DND-41 (cell line): ENCODE data around the gene CYFIP2.
"Not testable (repeated sequence)": the region's sequence is repeated elsewhere in the genome, so short reads cannot be mapped to it uniquely, and the experiment has no call there.

Experiments
- EZH2 ChIP-seq: IDR thresholded peaks from 3 replicates; pipeline ENCODE4 v1.6.1; 2012; ENCODE audit warnings: borderline replicate concordance, low read depth, mild to moderate bottlenecking, moderate library complexity, low read length, inconsistent platforms; ENCODE audit not compliant: severe bottlenecking
- TF ChIP-seq, protein P1 (sequence below): IDR thresholded peaks from 2 replicates; pipeline ENCODE4 v1.5.1; 2012; ENCODE audit warnings: borderline replicate concordance, low read length, moderate library complexity, mild to moderate bottlenecking; ENCODE audit not compliant: poor library complexity, severe bottlenecking; ENCODE audit errors: extremely low read depth

- TF ChIP-seq, protein P1, sequence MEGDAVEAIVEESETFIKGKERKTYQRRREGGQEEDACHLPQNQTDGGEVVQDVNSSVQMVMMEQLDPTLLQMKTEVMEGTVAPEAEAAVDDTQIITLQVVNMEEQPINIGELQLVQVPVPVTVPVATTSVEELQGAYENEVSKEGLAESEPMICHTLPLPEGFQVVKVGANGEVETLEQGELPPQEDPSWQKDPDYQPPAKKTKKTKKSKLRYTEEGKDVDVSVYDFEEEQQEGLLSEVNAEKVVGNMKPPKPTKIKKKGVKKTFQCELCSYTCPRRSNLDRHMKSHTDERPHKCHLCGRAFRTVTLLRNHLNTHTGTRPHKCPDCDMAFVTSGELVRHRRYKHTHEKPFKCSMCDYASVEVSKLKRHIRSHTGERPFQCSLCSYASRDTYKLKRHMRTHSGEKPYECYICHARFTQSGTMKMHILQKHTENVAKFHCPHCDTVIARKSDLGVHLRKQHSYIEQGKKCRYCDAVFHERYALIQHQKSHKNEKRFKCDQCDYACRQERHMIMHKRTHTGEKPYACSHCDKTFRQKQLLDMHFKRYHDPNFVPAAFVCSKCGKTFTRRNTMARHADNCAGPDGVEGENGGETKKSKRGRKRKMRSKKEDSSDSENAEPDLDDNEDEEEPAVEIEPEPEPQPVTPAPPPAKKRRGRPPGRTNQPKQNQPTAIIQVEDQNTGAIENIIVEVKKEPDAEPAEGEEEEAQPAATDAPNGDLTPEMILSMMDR, result not testable (repeated sequence)
- not testable (repeated sequence) for TF ChIP-seq EZH2
Observed at GRCh38 chr5:157419521-157419920, 153.6 kb downstream of the CYFIP2 start.
